HFF-Myc (cell line): ENCODE measurements around the gene FOXJ1.

Experiments used
- DNase-seq: peaks from one replicate; pipeline ENCODE4 v3.0.0-alpha.2; 2011; ENCODE audit warnings: low read depth; ENCODE audit errors: extremely low read depth
- H3K4me3 ChIP-seq: replicated peaks from 2 replicates; pipeline ENCODE4 v1.5.1; 2011; ENCODE audit warnings: low read depth, mild to moderate bottlenecking, control low read depth, low read length
- TF ChIP-seq, protein P1 (sequence below): IDR thresholded peaks from 2 replicates; pipeline ENCODE4 v1.5.1; 2012; ENCODE audit warnings: mild to moderate bottlenecking, low read depth, low read length, control low read depth; ENCODE audit errors: missing control alignments

FOXJ1 gene

GRCh38 chr17:76115138-76115754 lies 25.8 kb downstream of the FOXJ1 start:
- TF ChIP-seq, protein P1, sequence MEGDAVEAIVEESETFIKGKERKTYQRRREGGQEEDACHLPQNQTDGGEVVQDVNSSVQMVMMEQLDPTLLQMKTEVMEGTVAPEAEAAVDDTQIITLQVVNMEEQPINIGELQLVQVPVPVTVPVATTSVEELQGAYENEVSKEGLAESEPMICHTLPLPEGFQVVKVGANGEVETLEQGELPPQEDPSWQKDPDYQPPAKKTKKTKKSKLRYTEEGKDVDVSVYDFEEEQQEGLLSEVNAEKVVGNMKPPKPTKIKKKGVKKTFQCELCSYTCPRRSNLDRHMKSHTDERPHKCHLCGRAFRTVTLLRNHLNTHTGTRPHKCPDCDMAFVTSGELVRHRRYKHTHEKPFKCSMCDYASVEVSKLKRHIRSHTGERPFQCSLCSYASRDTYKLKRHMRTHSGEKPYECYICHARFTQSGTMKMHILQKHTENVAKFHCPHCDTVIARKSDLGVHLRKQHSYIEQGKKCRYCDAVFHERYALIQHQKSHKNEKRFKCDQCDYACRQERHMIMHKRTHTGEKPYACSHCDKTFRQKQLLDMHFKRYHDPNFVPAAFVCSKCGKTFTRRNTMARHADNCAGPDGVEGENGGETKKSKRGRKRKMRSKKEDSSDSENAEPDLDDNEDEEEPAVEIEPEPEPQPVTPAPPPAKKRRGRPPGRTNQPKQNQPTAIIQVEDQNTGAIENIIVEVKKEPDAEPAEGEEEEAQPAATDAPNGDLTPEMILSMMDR = no peak
- H3K4me3 ChIP-seq = no peak overlapping the region
- DNase-seq = no peak

DNA sequence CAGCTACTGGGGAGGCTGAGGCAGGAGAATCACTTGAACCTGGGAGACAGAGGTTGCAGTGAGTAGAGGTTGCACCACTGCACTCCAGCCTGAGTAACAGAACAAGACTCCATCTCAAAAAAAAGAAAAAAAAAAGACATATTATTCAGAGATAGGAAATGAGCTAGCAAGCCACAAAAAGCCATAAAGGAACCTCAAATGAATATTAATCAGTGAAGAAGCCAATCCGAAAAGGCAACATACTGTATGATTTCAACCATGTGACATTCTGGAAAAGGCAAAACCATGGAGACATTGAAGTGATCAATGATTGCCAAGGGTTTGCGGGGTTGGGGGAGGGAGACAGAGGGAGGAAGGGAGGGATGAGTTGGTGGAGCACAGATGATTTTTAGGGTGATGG lies 29.1 kb downstream of the FOXJ1 start:
- no peak overlapping the region for H3K4me3 ChIP-seq
- TF ChIP-seq, protein P1 = no peak
- no peak for DNase-seq

- TF ChIP-seq, protein P1 = peak; percentile 8
- no peak for DNase-seq
- H3K4me3 ChIP-seq = no peak overlapping the region
Measured at GRCh38 chr17:76107509-76107908, 33.5 kb downstream of the FOXJ1 start.

DNA sequence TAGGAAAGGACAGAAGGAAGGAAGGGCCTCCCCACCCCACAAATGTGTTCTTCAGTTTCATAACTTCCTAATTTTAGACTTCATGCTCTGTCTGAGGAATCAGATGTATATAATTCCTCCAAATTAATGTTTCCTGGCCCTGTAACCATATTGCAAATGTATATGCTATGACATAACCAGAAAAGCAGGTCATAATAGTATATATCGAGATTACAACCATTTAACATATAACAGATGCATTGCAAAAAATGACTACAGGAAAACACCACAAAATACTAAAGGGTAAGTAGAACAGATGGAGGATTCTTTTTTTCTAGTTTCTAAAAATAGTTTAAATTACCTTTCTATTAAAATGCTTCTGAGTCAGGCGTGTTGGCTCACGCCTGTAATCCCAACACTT lies 34.3 kb downstream of the FOXJ1 start:
- H3K4me3 ChIP-seq = no peak overlapping the region
- DNase-seq = no peak
- TF ChIP-seq, protein P1 = no peak

GRCh38 chr17:76104896-76105231 lies 36.2 kb downstream of the FOXJ1 start:
- H3K4me3 ChIP-seq = no peak overlapping the region
- DNase-seq = no peak
- TF ChIP-seq, protein P1 = no peak

- no peak for DNase-seq
- H3K4me3 ChIP-seq = peak overlapping the region; percentile 81
- TF ChIP-seq, protein P1 = no peak
Measured at GRCh38 chr17:76104140-76104895, 36.7 kb downstream of the FOXJ1 start.
